HG03571 (cell line): Measurements from ENCODE around the gene ARL16.

Experiments used
- ATAC-seq: cut with Tn5 transposase; IDR thresholded peaks from one replicate; pipeline ENCODE4 v1.9.1; 2021; ENCODE audit not compliant: unreplicated experiment

ARL16 gene

DNA sequence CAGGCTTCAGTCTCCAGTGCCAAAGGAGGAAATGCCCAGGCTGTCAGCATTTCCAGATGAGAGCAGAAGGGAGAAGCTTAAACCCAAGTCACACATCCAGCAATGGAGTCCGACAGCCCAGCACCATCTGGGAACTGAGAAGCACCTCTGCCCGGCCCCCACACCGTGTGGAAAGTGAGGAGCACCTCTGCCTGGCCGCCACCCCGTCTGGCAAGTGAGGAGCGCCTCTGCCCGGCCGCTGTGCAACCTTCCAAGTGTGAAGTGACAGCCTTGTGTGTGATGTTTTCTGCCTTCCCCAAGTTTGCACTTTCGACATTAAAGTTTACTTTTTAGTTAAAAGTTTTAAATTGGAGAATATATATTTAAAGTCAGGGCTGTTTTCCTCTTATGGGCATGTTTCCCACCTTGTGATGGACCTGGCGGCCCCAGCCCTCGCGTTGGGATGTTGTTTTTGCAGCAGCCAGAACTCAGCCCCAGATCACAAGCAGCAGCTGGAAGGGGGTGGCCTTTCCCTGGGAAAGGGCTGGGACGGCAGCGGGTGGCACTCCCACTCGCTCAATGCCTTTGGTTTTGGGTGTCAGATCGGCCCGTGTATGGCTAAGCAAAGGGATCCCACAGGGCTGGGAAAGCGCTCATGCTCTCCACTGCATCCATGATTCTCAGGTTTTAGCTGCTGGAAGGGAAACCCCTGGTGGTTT, 9.9 kb downstream of the ARL16 start:
- no peak for ATAC-seq

DNA sequence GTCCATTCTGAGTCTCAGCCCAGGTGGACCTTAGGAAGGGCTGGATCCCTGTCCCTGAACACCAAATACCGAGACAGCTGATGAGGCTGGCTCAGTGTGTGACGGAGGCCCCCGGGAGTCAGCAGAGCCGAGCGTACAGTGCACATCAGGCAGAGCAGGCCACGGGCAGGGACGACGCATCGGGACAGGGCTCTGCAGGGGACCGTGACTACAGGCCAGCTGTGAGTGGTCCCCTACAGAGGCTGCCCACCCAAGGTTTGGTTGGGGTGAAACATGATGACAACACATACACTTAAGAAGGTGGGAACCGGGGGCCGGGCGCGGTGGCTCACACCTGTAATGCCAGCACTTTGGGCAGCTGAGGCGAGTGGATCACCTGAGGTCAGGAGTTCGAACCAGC, 10.6 kb downstream of the ARL16 start:
- ATAC-seq, result no peak

DNA sequence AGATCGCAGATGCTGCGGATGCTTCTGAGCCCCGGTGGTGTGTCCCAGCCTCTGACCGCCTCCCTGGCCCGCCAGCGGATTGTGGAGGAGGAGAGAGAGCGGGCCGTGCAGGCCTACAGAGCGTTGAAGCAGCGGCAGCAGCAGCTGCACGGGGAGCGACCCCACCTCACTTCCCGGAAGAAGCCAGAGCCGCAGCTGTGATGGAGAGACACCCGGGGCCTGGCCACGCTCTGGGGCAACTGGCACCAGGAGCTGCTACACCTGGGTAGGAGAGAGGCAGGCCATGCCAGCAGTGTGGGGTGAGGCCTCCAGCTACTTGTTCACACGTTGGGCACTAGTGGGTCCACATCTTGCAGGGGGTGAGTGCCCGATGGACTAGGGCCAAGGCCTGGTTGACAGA, 11.1 kb downstream of the ARL16 start:
- no peak for ATAC-seq

DNA sequence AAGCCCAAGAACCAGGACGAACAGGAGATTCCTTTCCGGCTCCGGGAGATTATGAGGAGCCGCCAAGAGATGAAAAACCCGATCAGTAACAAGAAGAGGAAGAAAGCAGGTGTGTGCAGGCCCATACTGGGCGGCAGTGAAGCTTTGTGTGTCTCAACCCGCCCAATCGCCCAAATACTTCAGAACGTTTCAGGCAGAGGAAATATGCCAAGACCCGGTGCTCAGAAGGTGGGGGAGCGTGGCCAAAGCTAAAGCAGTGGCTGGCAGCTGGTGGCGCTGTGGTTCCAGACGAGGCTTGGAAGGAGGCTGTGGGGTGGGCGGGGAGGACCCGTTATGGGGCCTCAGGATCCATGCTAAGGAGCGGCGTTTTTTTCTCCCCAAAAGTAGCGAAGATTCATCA, 15.8 kb downstream of the ARL16 start:
- no peak for ATAC-seq

DNA sequence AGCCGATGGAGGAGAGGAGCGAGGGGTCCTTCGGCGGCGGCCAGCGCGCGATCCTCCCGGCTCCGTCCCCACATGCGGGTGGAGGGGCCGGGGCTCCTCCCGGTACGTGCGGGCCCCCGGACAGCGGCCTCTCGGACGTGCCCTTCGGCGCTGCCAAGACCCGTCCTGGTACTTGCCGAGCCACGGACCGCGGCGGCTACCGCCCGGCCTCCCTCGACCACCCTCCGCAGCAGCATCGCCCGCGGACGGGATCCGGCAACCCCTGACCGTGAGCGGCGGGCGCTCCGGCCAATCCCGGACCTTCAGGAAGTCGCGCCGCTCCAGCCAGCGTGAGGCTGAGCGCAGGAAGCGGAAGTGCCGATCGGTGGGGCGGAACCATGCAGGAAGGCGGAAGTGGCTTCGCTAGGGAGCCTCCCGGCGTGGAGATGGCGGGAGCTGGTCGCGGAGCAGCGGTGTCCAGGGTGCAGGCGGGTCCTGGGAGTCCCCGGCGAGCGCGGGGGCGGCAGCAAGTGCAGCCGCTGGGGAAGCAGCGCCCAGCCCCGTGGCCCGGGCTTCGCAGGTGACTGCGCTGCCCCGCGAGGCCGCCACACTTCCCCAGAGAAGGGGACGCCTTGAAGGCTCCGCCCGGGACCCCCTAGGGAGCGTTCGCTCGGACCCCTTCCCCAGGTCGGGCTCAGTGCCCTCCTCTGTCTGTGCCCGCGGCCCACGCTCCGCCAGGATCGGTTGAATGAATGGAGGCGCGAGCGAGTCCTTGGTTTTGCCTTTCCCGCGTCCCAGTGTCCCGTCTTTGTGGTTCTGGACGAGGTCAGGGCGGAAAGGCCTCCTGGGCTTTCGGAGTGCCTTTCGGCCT, 17.0 kb downstream of the ARL16 start, which contains the start of the genes CCDC137 and OXLD1:
CCDC137 (plus strand) TSS at position 396 of the 850 bp plus-strand sequence; CDS start at position 426, 30 bp downstream.
OXLD1 (minus strand) TSS at position 264 of the 850 bp plus-strand sequence; CDS start at position 236, 28 bp downstream.
- peak; percentile 82 for ATAC-seq

DNA sequence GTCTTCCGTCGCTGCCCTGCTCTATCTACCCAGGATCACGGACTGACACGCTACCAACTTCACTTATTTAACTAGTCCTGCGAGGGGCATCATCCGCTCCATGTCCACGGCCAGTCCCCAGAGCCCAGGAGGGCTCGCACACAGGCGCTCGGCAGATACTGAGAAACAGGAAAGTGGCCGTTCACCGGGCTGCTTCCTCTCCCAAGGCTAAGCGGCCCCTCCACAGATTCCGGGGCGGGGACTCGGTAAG, 17.6 kb downstream of the ARL16 start:
- peak; percentile 3 for ATAC-seq

DNA sequence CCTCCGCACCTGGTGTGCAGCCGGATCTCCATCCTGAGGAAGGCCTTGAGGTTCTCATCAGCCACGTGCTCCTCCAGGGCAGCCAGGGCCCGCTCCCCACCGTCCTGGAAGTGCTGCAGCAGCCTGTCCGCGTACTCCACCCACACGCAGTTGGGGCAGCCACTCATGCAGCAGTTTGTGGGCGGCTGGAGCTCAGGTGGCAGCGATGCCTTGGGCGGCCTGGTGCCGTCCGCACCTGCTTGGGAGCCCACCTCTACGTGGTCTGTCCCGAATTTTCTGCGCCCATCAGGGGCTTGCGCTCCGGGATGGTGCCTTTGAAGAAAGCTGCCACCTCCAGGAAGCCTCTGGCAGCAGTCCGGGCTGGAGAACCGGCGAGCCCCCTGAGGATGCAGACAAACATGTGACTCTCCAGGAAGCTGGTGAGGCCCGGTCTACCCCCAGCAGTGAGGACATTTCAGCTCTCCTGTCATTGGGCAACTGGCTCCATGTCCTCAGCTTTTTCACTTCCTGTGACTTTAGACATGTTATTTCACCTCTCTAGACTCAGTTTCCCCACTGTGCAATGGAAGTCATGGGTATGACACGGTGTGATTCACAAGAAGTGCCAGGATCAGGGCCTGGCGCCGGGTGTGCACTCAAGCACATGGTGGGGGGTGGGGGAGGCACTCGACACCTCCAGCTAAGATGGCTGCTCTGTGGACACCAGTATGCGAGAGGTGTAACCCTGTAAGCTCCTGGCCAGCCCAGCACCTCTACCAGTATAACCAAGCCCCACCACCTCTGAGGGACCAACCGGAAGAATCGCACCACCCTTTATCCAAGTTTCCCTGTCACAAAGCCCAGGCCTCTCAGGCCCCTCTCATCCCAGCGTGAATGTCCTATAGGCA, 18.1 kb downstream of the ARL16 start:
- no peak for ATAC-seq

DNA sequence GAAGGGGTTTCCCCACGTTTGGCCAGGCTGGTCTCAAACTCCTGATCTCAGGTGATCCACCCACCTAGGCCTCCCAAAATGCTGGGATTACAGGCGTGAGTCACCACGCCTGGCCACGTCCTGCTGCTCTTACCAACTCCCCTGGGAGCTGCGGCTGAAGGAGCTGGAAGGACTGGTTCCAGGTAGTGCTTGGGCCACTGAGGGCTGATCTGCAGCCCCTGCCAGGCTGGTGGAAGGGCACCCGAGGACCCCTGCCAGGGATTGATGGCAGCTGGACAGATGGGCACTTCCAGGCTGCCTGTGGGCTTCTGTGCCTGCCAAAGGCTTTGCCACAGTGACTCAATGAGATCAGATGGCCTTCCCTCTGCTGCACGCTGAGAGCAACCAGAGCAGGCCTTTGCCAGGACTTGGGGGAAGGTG, 19.5 kb downstream of the ARL16 start:
- no peak for ATAC-seq

DNA sequence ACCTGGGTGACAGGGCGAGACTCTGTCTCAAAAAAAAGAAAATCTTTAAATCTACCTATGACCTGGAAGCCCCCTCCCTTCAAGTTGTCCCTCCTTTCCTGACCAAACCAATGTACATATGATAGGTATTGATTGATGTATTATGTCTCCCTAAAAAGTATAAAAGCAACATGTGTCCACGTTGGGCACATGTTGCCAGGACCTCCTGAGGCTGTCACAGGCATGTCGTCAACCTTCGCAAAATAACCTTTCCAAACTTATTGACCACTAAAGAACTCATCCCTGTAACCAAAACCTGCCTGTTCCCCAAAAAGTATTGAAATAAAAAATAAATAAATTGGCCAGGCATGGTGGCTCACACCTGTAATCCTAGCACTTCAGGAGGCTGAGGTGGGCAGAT, 21.6 kb downstream of the ARL16 start:
- no peak for ATAC-seq

DNA sequence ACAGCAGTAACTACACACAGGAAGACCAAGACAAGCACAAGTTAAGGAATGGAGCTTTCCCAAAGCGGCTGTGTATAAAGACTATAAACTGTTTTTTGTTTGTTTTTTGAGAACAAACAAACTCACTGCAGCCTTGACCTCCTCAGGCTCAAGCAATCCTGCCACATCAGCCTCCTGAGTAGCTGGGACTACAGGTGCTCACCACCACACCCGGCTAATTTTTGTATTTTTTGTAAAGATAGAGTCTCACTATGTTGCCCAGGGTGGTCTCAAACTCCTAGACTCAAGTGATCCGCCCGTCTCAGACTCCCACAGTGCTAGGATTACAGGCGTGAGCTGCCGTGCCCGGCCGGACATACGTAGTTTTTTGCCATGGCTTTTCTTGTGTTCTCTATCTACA, 23.2 kb downstream of the ARL16 start:
- no peak for ATAC-seq

DNA sequence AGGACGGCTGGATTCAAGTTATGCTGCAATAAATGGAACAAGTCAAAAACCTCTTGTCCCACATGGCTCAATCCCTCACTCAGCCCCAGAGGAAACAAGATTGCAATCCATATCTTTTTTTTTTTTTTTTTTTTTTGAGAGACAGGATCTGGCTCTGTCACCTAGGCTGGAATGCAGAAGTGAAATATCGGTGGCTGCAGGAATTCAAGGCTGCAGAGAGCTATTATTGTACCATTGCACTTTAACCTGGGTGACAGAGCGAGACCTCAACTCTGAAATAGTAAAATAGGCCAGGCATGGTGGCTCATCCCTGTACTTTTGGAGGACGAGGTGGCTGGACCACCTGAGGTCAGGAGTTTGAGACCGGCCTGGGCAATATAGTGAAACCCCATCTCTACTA, 24.6 kb downstream of the ARL16 start:
- ATAC-seq, result no peak

DNA sequence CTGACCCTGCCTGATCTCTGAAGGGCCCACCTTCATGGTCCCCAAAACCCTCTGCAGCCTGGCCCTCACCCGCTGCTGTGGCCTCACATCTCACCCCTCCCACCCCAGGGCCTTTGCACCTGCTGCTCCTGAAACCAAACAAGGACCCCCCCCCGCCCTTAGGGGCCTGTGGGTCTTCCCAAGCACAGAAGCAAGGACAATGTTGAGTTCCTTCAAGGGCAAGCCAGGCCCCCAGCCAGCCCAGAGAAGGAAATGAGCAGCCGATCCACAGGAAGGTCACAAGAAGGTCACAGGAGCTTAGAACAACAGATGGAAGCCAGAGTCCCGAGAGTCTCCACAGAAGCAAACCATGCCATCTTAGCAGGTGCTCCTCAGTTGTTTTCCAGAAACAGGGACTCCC, 26.8 kb downstream of the ARL16 start:
- no peak for ATAC-seq

DNA sequence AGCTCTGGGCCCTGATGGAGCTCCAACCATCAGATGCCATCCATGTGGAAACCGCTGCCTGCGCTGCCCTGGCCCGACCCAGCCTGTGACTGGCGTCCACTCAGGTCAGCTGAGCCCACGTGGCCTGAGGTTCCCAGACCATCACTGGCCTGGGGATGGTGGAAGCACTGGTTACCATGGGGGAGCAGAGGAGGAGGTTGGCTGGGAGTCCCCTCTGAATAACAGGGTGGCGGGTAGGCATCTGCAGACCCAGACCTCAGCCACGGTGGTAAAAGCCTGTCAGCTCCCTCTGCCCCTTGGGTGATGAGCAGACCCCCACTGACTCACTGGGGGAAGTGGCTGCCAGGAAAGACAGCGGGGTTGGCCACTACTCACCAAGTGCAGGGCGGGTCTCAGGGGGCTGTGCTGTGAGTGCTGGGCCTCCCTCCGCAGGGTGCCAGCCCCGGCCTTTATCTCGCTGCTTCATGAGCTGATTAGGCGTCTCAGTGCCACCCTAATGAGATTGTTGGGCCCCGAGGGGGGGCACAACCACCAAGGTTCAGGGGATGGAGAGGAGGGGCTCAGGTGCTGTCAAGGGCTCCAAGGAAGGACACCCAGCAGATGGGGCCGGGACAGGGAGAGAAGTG, 27.4 kb downstream of the ARL16 start, which contains the start of gene PDE6G:
PDE6G (minus strand) TSS at position 425 of the 626 bp plus-strand sequence. CDS start 3,237 bp downstream, outside the sequence.
- no peak for ATAC-seq

DNA sequence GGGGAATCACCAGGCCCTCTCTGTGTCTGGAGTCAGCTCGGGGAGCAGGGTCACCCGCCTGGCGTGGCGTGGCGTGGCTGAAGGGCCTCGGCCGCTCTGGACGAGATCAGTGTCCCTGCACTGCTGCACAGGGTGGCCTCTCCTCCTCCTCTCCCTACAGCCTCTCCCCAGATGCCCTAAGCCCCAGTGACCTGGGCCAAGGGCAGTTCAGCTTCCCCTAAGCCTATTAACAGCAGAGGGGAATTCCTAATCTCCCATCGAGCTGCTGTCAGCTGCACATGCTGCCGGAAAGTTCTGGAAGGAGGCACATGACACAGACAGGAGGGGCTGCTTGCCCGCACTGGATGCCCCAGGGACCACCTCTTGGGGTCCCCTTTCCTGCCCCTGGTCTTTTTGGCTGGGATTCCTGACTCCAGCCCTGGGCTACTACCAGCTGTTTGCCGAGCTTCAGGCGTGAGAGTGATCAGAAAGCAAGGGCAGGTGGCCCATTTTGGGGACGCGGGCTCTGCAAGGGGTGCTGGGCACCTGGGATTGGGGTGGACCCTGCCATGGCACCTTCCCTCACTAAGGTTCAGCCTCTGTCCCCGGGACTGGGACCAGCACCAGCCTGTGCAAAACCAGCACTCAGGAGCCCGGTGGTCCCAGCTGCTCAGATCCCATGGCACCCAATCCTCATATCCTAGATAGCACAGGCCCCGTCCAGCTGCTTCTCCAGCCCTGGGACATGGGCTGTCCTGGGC, 28.0 kb downstream of the ARL16 start:
- no peak for ATAC-seq

DNA sequence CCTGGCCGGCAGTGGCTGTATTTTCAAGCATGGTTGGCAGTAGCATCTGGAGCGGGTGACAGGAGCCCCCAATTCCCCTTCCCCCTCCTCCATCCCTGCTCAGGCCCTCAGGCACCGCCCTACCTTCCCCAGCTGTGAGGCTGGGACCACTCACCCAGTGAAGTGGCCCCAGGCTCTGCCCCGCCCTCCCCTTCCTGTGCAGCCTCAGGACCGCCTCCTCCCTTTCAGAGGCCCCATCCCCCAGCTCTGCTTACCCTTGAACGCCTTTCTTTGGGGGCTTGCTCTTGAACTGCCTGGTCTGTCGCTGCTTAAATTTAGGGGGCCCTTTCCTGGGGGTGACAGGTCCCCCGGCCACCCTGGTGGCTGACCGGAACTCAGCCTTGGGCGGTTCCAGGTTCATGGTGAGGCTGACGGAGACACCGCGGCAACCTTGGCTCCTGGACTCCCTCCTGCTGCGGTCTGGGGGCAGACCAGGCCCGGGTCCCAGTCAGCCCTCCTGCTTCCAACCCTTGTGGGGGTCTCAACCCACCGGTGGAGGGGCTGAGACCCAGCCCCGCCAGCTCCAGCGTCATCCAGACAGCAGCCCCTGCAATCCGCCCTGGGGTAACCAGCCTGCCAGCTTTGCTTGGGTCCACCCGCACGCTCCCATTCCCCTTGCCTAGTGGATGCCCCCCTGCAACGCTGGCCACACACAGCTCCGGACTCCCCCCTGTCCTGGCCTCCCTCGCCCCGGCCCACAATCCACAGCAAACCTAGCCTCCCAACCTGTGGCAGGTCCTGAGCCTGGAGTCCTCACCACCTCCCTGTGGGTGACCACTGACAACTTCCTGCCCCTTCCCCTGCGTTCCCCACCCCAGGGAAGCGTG, 30.5 kb downstream of the ARL16 start:
- no peak for ATAC-seq

DNA sequence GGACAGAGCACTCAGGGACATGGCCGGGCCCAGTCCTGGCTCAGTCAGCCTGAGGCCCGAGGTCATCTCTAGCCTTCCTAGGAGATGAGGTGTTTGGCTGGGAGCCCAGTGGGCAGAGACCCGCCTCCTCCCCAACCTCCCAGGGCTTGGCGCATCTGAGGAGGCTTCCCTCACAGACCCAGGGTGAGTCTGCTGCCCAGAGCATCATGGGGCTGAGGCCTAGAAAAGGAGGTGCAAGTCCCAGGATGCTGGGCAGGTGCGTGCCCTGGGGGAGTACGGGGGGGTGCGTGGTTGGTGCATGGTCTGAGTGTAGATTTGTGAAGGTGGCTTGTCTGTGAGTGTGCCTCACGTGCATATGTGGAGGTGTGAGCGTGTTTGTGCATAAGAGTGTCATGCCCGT, 31.9 kb downstream of the ARL16 start:
- no peak for ATAC-seq

DNA sequence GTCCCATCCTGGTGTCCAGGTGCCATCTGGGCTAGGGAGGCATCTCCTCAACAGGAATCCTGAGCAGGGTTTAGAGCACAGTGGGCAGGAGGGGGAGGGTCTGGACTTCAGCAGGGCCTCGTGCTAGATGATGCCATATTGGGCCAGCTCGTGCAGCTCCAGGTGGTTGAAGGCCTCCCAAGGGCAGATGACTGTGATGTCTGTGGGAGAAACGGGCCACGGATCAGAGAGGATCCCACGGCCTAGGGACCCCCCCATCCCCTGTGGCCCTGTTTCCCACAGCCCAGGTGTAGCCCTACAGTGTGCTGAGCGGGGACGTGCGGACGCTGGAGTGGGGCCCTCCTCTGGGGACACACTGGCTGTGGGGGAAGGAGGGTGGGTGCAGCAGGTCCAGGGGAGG, 32.6 kb downstream of the ARL16 start:
- ATAC-seq, result no peak

DNA sequence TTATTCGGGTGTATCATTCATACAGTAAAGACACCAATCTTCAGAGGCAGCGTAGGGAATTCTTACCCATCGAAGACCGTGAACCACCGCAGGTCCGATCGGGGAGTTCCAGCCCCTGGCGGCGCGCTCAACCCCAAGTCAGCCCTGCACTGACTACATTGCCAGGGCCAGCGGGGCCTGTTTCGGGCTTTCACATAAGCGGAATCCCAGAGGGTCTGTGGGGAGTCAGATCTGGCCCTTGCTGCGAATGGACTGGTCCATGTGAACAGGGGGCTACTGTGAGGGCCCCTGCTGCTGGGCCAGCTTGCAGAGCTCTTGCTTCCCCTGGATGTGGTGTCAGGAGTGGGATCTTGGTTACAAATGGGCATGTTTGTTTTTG, 34.9 kb downstream of the ARL16 start:
- no peak for ATAC-seq

DNA sequence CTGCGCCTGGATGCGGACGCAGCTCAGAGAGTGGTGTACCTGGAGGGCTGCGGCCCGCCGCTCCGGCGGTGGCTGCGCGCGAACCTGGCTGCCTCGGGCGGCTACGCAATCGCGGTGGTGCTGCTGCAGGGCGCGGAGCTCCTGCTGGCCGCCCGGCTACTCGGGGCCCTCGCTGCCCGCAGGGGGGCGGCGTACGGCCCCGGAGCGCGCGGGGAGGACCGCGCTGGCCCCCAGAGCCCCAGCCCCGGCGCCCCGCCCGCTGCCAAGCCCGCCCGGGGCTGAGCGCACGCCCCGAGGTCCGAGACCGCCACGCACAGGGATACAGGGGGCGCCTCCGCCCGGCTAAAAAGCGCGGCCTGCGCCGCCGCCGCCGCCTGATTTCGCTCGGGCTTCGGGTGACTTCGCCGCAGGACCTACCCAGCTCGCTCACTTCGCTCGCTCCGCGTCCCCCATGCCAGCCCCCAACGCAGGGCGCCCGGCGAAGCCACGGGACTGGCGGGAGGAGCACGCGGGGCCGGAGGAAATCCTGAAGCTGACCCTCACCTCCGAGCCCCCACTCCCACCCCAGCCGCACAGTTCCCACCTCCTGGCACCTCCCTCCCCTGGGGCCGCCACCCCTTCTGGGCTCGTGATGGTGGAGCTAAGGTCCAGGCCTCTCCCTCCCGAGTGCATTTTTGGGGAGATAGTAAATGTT, 35.4 kb downstream of the ARL16 start:
- no peak for ATAC-seq
